HG02642 (cell line): ENCODE data around the gene ZNF777.

Source experiments
- ATAC-seq: cut with Tn5 transposase; IDR thresholded peaks from one replicate; pipeline ENCODE4 v1.9.1; 2021; ENCODE audit warnings: mild to moderate bottlenecking; ENCODE audit not compliant: unreplicated experiment, poor library complexity

ZNF777 gene

DNA sequence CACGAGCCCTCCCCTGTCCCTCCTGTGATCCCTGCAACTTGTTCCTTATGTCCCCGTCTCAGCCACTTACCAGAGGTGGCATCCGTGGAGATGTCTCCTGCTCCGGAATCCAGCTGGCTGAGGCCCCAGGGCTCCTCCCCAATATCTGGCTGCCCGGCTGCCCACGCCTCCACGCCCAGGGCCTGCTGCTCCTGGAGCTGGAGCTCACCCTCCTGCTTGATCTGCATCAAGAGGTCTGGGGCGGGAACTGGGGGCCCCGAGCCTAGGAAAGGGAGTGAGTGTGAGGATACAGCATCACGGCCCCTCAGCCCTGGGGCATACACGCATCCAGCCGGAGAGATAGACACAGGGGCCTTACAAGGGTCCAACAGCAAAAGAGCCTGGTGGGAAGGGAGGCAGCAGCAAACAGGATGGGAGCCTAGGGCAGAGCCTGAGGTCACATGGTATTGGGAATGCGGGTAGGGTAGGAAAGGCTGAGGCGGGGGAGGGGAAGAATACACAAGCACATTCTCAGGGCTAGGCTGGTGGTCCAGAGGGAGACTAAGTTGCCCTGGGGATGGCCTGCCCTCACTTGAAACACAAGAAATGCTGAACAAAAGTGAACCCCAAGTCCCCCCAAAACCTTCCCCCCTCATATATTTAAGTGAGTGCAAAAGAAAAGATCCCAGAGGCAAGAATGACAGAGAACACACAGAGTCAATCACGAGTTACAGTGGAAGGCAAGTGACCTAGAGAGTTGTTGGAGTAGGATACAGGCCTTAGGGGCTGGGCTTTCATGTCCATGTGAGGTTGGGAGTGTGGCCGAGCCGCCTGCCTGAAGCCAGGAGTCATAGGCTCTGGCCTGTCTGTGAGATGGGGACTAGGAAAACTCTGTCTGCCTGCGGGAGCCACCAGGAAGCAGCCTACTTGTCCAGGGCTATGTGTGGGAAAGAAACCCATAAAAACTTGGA, 16.9 kb upstream of the ZNF777 start:
- ATAC-seq, result no peak

- ATAC-seq, result no peak
These were observed 15.9 kb upstream of the ZNF777 start for GRCh38 chr7:149476791-149477190.

GRCh38 chr7:149475121-149476045, 14.5 kb upstream of the ZNF777 start:
- no peak for ATAC-seq

DNA sequence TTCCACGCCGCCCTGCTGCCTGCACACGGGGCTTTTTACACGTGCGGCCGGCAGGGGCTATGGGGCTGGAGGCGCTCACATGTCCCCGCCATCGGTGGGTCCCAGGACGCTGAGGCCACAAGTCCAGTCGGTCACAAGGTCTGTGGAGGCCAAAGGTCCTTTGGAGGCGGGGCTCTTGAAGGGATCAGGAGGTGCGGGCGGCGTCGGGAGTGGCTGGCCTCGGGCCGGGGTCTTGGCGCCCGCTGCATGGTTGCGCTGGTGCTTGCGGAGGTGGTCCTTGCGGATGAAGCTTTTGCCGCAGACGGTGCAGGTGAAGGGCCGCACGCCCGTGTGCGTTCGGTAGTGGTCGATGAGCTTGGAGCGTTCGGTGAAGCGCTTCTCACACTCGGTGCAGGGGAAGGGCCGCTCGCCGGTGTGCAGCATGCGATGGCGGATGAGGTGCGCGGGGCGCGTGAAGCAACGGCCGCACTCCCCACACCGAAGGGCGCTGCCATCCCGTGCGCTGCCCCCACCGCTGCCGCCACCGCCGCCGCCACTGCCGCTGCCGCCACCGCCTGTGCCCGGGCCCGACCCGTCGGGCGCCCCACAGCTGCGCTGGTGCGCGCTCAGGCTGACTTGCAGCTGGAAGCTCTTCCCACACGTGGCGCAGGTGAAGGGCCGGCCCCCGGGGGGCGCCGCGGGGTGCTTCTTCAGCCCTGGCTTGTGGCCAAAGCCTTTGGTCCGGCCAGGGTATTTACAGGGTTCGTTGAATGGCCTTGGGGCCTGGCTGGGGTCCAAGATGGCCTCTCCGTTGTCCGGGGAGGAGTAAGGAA, 13.7 kb upstream of the ZNF777 start:
- no peak for ATAC-seq

GRCh38 chr7:149473251-149473650, 12.4 kb upstream of the ZNF777 start:
- no peak for ATAC-seq

- ATAC-seq, result no peak
These were observed 10.6 kb upstream of the ZNF777 start for GRCh38 chr7:149471289-149471953.

- ATAC-seq, result no peak
These were observed 8.9 kb upstream of the ZNF777 start for GRCh38 chr7:149469806-149470205.

DNA sequence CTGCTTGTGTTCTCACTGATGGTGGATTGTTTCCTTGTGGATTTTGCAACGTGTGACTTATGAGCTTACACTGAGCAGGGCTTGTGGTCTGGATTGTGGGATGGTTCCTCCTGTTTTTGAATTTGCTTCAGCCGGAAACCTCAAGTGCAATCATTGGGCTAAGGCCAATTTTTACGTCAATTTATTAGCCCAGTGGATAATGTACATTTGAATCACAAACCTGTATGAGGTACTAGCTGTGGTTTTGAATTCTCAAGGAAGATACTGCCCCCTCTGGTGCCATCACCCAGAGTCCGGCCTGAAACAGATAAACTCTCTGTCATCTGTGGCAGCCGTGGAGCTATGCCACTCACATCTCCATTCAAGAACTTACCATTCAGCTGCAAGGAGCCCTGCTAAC, 7.3 kb upstream of the ZNF777 start:
- no peak for ATAC-seq

DNA sequence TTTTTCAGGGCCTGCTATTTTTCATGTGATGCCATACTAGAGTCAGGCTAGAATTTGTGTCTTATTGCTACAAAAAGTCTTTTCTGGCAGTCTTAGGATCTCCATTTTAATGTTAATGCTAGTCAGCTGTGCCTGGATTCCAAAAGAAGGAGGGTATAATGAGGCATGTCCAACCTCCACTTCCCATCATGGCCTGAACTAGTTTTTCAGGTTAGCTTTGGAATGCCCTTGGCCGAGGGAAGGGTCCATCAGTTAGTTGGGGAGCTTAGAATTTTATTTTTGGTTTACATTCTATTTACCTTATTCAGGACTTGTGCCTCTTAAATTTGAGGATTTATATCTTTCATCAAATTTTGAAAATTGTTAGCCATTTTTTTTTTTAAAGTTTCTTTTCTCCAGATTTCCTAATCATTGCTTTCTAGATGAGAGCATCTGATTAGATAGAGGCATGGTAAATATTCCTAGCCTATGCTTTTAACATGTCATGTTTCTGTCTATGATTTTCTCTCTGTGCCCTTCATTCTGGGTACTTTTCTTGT, 6.5 kb upstream of the ZNF777 start:
- ATAC-seq, result no peak

GRCh38 chr7:149466364-149466763, 5.5 kb upstream of the ZNF777 start:
- ATAC-seq, result no peak

- ATAC-seq, result no peak
These were observed 2.8 kb upstream of the ZNF777 start for GRCh38 chr7:149463500-149464161.

DNA sequence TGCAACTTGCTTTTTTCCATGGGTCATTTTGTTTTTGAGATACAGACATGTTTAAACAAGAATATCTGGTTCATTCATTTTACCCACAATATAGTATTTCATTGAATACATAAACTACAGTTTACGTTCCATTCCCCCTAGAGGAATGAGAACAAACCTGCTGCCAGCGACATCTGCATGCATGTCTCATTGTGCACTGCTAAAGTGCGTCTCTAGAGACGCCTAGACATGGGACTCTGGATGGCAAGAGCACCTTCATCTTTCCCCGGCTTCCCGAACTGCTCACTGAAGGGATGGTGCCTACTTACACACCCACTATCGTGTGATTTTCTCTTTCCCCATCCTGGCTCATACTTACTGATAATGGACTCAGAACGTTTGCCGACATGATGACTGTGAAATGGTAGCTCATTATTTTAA, 1.2 kb upstream of the ZNF777 start:
- ATAC-seq, result no peak

DNA sequence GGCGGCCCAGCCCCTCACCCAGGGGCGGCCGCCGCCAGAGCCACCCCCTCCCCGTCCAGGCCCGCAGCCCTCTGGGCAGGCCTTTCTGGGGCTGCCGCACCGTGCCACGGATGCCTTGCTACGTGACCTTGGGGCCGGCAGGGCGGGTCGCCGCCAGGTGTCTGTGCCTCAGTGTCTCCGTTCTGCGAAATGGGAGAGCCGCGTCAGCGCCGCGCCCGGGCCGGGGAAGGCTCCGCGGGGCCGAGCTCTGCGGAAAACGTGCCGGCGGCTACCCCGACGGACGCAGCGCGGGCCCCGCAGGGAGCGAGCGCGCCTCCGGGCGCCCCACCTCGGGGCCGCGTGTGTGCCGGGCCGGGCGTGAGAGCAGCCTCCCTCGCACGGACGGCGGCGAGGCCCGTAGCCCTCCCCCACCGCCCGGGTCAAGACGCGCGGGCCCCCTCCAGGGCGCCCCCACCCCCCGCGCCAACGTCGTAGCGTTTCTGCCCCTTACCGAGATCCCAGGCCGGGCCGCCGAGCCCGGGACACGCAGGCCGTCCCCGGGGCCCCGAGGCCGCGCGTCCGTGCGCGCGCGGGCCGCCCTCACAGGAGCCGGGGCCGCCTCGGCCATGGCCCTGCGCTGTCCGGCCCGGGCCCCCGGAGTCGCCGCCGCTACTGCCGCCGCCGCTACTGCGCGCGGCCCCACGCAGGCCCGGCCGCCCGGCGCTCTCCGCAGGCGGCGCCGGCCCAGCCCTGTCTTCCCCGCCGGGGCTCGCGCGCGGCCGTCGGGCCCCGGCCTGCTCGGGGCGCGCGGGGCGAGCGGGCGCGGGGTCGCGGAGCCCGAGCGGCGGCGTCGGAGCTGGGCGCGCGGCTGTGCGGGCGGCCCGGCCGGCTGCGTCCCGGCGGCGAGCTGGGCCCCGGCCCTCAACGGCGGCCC, 1.1 kb downstream of the ZNF777 start:
- peak; percentile 40 for ATAC-seq

GRCh38 chr7:149459201-149459539, 1.7 kb downstream of the ZNF777 start:
- ATAC-seq, result no peak

GRCh38 chr7:149458235-149458634, 2.6 kb downstream of the ZNF777 start:
- no peak for ATAC-seq

DNA sequence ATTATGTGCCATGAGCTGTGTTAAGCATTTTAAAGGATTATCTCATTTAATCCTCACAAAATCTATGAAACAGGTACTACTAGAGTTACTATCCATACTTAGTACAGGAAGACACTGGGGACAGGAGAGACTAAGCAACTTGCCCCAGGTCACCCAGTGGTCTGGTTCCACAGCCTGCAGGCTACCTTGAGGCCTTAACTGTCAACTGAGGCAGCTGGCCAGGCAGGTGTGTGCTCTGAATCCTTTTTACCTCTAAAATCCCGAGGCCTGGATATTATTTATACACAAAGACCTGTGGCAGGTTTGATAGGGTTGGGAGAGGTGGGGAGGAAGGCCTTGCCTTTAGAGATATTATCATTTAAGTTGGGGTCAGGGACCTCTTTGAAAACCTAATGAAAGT, 3.1 kb downstream of the ZNF777 start:
- ATAC-seq, result no peak

DNA sequence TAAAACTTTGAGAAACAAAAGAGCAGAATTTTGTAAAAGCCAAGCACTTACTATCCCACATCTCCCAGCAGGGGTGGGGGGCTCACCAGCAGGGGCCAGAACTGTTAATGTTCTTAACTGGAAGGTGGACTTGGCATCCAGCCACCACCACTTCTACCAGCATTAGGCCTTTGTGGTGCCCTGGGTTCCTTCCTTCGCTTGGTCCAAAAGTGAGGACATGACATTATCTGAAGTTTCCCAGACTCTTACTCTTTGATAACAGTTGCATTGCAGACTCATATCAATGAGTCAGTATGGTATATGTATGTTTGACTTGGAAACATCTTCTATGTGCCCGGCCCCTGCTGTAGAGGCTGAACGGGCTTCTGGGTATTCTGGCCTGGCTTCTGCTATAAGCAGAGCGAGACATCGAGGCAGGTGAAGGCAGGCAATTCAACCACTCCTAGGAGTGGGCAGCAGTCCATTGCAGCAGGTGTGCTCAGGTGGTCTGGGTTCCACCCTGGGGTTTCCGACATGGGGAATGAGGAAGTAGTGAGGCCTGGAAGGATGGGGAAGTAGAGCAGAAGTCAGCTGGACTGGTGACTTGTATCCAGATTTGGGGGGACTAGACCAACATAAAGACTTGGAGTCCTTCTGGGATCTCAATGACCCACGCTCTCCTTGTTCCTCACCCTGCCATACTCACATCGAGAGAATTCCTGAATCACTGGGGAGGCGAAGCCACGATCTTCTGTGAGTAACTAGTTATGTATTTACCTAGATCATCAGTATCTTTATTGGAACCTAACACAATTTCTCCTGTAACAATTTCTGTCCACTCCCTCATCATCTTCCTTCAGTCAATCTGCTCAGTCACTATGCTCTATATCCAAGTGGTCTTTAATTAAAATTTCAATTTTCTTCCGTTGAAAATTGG, 4.1 kb downstream of the ZNF777 start:
- no peak for ATAC-seq
